Motor neuron (in vitro differentiated cells): ENCODE measurements around the gene TMEM119. TPM values are rescaled to one million over a fixed set of nuclear protein-coding genes. Genes with fewer than 3 reads are reported as not detected.
A peak's percentile ranks its signal among the peaks of the same experiment; 100 is the strongest.

ENCODE experiments used
- ATAC-seq, 8 experiments: fragments of 200-7000 bp; cut with Tn5 transposase; replicated peaks in 6 of 8; 2 replicates each; pipeline ENCODE4 v1.8.0; 2021; ENCODE audit warnings: mild to moderate bottlenecking in 8 of 8, moderate library complexity in 8 of 8
- H3K27ac ChIP-seq, 2 donors: fragments of 250-450 bp; sonication (Bioruptor Pico); 2 replicates each; pipeline ENCODE4 v1.9.0; 2021; ENCODE audit warnings: antibody characterized with exemption in 2 of 2, mild to moderate bottlenecking in 2 of 2, moderate library complexity in 1 of 2
- H3K4me1 ChIP-seq, 2 donors: fragments of 250-450 bp; sonication (Bioruptor Pico); replicated peaks in 1 of 2; 2 replicates each; pipeline ENCODE4 v1.6.1; 2021; ENCODE audit warnings: antibody characterized with exemption in 2 of 2, mild to moderate bottlenecking in 2 of 2, moderate library complexity in 1 of 2
- H3K4me3 ChIP-seq, 5 donors: fragments of 250-450 bp; sonication (Bioruptor Pico); 2 replicates each; pipeline ENCODE4 v1.9.0; 2021; ENCODE audit warnings: antibody characterized with exemption in 5 of 5, mild to moderate bottlenecking in 5 of 5, moderate library complexity in 4 of 5
- WGBS, 10 experiments: fragments of 450-650 bp; shearing (Covaris generic); methylation state at CpG; one replicate each; pipeline ENCODE4 v1.0.0; 2022; 5-methylcytosine and 5-hydroxymethylcytosine counted together
- in situ Hi-C, 9 experiments: fragments of 400-800 bp; cut with MboI; loops; one replicate each; pipeline ENCODE4 v1.15.0; 2021; ENCODE audit warnings: low sequenced_read_pairs in 9 of 9, low pct_unique_long_range_greater_than_20kb in 2 of 9; ENCODE audit not compliant: unreplicated experiment in 9 of 9
- total RNA-seq, 8 experiments: library from RNA; unstranded; fragments of 300-600 nt; gene quantifications; 2 replicates each; pipeline versions ENCODE4 v1.2.3 to v1.2.4, GENCODE V29; 2022

The TMEM119 gene
- total RNA-seq, 8 experiments from 2014 or later, result 0.05 to 31.1 (median 0.73) TPM

DNA sequence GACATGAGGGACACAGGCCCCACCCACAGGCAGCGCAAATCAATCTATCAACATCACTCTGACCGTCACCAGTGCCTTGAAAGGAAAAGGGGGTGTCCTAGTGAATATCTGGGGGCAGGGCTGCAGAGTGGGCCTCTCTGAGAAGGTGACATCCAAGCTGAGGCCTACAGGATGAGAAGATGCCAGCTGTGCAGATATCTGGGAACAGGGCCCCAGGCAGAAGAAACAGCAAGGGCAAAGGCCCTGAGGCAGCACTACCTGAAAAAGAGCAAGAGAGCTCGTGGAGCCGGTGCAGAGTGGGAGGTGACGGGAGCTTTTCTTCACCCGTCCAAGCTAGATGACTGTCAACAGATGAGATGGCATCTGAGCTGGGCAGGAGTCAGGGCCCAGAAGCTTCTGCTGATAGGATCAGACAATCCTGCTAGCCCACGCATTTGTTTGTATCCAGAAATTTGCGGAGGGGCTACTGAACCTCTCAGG lies 12.5 kb upstream of the TMEM119 start:
- no peak overlapping the region for H3K4me3 ChIP-seq
- no peaks in the 10 kb centered on the region for H3K4me1 ChIP-seq
- H3K27ac ChIP-seq, result no peak overlapping the region
- 62 to 100% (median 89%) methylated on average over 2 to 8 of the region's 8 CpGs; no CpG with 5 or more reads in 3 of the 10 experiments for WGBS, 10 experiments
- in situ Hi-C loops, result loop anchor here in 1 of 9 experiments (10.0 kb wide), 1 partner anchor 46 kb away; the partner anchor contains the start of genes ISCU and SART3
- no peak for ATAC-seq

GRCh38 chr12:108609537-108610335 lies 11.9 kb upstream of the TMEM119 start:
- Histone ChIP-seq H3K27ac (no peak overlapping the region), H3K4me1 (no peaks in the 10 kb centered on the region), H3K4me3 (no peak overlapping the region)
- ATAC-seq, result peak in 3 of 8 experiments; percentile 36 to 72 (median 71)
- in situ Hi-C loops, result loop anchor here in 1 of 9 experiments (10.0 kb wide), 1 partner anchor 45 kb away; the partner anchor contains the start of genes ISCU and SART3
- 10 to 96% (median 40%) methylated on average over 1 to 3 of the region's 21 CpGs; no CpG with 5 or more reads in 5 of the 10 experiments for WGBS, 10 experiments

DNA sequence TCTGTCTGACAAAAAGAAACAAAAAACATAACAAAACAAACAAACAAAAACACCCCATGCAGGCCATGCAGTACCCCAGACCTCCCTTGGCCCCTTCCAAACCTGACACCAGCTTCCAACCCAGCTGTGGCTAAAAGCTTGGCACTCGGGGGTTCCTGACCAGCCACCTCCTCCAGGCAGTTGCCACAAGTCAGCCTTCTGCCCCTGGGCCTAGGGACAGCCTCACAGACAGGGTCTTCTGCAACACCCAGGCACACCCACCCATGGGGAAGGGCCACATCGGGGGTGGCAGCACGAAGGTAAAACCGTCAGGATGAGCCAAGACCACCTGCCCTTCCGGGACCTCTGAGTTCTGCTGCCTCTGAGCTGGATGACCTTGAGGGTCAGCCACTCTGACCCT lies 10.7 kb upstream of the TMEM119 start:
- no peaks in the 10 kb centered on the region for H3K4me1 ChIP-seq
- 33 to 100% (median 70%) methylated on average over 1 to 3 of the region's 5 CpGs; no CpG with 5 or more reads in 6 of the 10 experiments for WGBS, 10 experiments
- in situ Hi-C loops, result no loop called here
- ATAC-seq, result no peak
- no peak overlapping the region for H3K4me3 ChIP-seq
- no peak overlapping the region for H3K27ac ChIP-seq

- no peak overlapping the region for H3K4me3 ChIP-seq
- H3K4me1 ChIP-seq, result no peaks in the 10 kb centered on the region
- no peak overlapping the region for H3K27ac ChIP-seq
- 71 to 100% (median 95%) methylated on average over 3 to 6 of the region's 10 CpGs; no CpG with 5 or more reads in 4 of the 10 experiments for WGBS, 10 experiments
- no peak for ATAC-seq
- in situ Hi-C loops, result no loop called here
Observed at GRCh38 chr12:108607981-108608600, 10.2 kb upstream of the TMEM119 start.

GRCh38 chr12:108606492-108606891 lies 8.6 kb upstream of the TMEM119 start:
- Histone ChIP-seq H3K27ac (no peak overlapping the region), H3K4me1 (no peaks in the 10 kb centered on the region), H3K4me3 (no peak overlapping the region)
- in situ Hi-C loops, result no loop called here
- WGBS, 10 experiments, result 0 to 91% (median 73%) methylated on average over 1 to 7 of the region's 9 CpGs; no CpG with 5 or more reads in 5 of the 10 experiments
- ATAC-seq, result no peak

- no peaks in the 10 kb centered on the region for H3K4me1 ChIP-seq
- H3K4me3 ChIP-seq, result no peak overlapping the region
- no peak overlapping the region for H3K27ac ChIP-seq
- 60 to 100% (median 80%) methylated on average over 1 to 4 of the region's 4 CpGs; no CpG with 5 or more reads in 3 of the 10 experiments for WGBS, 10 experiments
- no peak for ATAC-seq
- in situ Hi-C loops, result no loop called here
Observed at GRCh38 chr12:108605690-108606406, 8.0 kb upstream of the TMEM119 start.

GRCh38 chr12:108605000-108605689 lies 7.3 kb upstream of the TMEM119 start:
- 20 to 90% (median 60%) methylated on average over 1 to 3 of the region's 3 CpGs; no CpG with 5 or more reads in 4 of the 10 experiments for WGBS, 10 experiments
- Histone ChIP-seq H3K4me3 (no peak overlapping the region), H3K4me1 (no peaks in the 10 kb centered on the region), H3K27ac (no peak overlapping the region)
- peak in 2 of 8 experiments; percentile 17 to 42 for ATAC-seq
- in situ Hi-C loops, result no loop called here

GRCh38 chr12:108604208-108604941 lies 6.5 kb upstream of the TMEM119 start:
- Histone ChIP-seq H3K4me1 (no peaks in the 10 kb centered on the region), H3K4me3 (no peak overlapping the region), H3K27ac (no peak overlapping the region)
- in situ Hi-C loops, result no loop called here
- 10 to 92% (median 50%) methylated on average over 1 to 12 of the region's 14 CpGs; no CpG with 5 or more reads in 1 of the 10 experiments for WGBS, 10 experiments
- ATAC-seq, result no peak

DNA sequence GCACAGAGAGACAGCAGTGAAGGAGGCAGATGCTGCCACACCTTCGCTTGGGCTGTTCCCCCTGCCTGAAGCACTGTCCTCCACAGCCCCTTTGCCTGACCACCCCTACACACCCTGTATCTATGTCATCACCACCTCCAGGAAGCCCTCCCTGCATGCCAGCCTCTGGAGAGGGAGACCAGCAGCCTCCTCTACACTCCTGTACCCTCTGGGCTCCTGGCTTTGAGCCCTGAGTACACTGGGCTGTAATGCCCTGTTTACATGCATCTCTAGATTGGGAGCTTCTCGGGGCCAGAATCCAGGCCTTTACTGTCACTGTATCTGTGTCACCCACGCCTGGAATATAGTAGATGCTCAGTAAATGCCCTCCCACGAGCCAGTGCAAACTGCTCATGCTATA lies 5.9 kb upstream of the TMEM119 start:
- 80 to 100% (median 83%) methylated on average over 1 to 2 of the region's 4 CpGs; no CpG with 5 or more reads in 6 of the 10 experiments for whole genome bisulfite sequencing, 10 experiments
- H3K27ac ChIP-seq, result no peak overlapping the region
- H3K4me3 ChIP-seq, result no peak overlapping the region
- no peaks in the 10 kb centered on the region for H3K4me1 ChIP-seq
- in situ Hi-C loops, result no loop called here
- no peak for ATAC-seq

DNA sequence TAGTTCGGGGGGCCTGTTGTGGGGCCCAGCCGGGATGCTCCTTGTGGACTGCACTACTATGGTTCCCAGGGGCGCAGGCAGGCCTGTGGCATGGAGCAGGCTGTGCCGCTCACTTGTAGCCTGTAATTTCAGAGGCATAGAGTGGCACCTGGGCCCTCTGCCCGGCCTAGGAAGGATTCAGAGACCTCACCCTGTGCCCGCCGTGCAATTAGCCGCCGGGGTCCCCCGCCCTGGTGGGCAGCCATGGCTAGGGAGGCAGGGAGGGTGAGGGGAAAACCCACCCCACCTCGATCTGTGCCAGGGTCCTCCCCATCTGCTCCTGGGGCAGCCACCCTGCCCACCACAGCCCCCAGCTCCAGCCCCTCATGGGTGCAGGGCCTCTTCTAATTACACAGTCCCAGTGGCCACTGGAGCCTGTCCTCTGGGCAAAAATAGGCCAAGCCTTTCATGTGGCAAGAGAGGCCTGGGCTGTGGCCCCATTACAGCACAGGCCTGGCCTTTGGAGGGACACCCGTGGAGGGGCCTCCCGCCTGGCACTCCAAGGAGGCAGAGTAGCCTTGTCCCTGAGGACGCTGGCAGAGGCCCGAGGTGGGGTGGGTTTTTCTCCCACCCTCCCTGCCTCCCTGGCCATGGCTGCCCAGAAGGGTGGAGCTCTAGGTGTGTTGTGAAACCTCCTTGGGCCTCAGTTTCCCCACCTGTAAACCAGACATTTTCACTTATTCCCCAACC lies 5.3 kb upstream of the TMEM119 start:
- in situ Hi-C loops, result no loop called here
- peaks cover 0 to under 1% of the 10 kb centered on the region in 2 donors for H3K4me1 ChIP-seq
- no peak overlapping the region for H3K27ac ChIP-seq
- WGBS, 10 experiments, result 83 to 90% methylated on average over 2 of the region's 15 CpGs; no CpG with 5 or more reads in 8 of the 10 experiments
- H3K4me3 ChIP-seq, result no peak overlapping the region
- ATAC-seq, result no peak

DNA sequence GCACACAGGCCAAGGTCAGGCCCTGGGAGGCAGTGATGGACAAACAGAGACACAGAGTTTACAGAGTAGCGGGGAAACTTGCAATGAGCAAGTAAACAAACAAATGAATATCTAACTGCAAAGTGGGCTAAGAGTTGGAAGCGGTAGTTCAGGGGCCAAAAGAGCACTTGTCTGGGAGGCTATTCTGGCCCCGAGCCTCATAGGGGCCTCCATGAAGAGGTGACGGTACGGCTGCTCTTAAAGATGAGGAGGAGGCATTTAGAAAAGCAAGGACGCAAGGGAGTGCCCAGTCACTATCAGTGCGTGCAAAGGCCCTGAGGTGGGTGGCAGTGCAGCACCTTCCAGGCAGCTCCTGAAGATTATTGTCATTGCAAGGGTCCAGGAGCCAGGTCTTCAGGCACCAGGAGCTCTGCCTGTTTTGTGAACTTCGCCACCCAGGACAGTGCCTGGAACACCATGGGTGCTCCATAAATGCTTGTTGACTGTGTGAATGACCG lies 4.4 kb upstream of the TMEM119 start:
- no peak overlapping the region for H3K4me3 ChIP-seq
- peaks cover 0 to 6% of the 10 kb centered on the region in 2 donors for H3K4me1 ChIP-seq
- in situ Hi-C loops, result no loop called here
- ATAC-seq, result no peak
- no peak overlapping the region for H3K27ac ChIP-seq
- 68 to 100% (median 97%) methylated on average over 1 to 8 of the region's 9 CpGs; no CpG with 5 or more reads in 2 of the 10 experiments for WGBS, 10 experiments
